Progenitor cell of endocrine pancreas (in vitro differentiated cells): ENCODE data around the gene LAMA3. TPM values are rescaled to one million over a fixed set of nuclear protein-coding genes. Genes with fewer than 3 reads are reported as not detected.

ENCODE experiments used
- DNase-seq: peaks from one replicate; pipeline ENCODE4 v3.0.0; 2021; ENCODE audit warnings: low spot score; ENCODE audit not compliant: unreplicated experiment
- H3K27ac Mint-ChIP-seq: 2 replicates; pipeline ENCODE4 v1.8.0; 2021; ENCODE audit warnings: mild to moderate bottlenecking, moderate library complexity, mixed read lengths
- H3K27me3 Mint-ChIP-seq: 2 replicates; pipeline ENCODE4 v1.8.0; 2021; ENCODE audit warnings: mixed read lengths
- H3K36me3 Mint-ChIP-seq: 2 replicates; pipeline ENCODE4 v1.8.0; 2022; ENCODE audit warnings: mixed read lengths; ENCODE audit not compliant: insufficient read depth
- H3K4me1 Mint-ChIP-seq: 2 replicates; pipeline ENCODE4 v1.8.0; 2021; ENCODE audit warnings: low read depth, mixed read lengths
- H3K4me3 Mint-ChIP-seq: 2 replicates; pipeline ENCODE4 v1.8.0; 2021; ENCODE audit warnings: low read depth, mild to moderate bottlenecking, moderate library complexity, mixed read lengths
- H3K9me3 Mint-ChIP-seq: 2 replicates; pipeline ENCODE4 v1.8.0; 2021; ENCODE audit warnings: low read depth, mixed read lengths
- CTCF ChIP-seq: fragments of 200-600 bp; sonication (generic); IDR thresholded peaks from one replicate; pipeline ENCODE4 v1.5.0; 2021; ENCODE audit warnings: antibody characterized with exemption, mild to moderate bottlenecking; ENCODE audit not compliant: unreplicated experiment
- total RNA-seq: library from RNA; stranded (reverse); gene quantifications from 2 replicates; pipeline ENCODE4 v1.2.1, GENCODE V29; 2021

Gene LAMA3
- total RNA-seq, 1 donor from 2014 or later, result 0.84 TPM

- no peak for DNase-seq
- Mint-ChIP-seq H3K36me3 (no peaks in the 10 kb centered on the region), H3K27me3 (peaks cover 10% of the 10 kb centered on the region), H3K4me1 (peaks cover 7% of the 10 kb centered on the region), H3K27ac (no peak overlapping the region), H3K9me3 (no peaks in the 10 kb centered on the region), H3K4me3 (no peak overlapping the region)
- no peak for TF ChIP-seq CTCF
Observed at GRCh38 chr18:23945416-23946079, 256.3 kb downstream of the LAMA3 start.

GRCh38 chr18:23949863-23950262 is 260.6 kb downstream of the LAMA3 start:
- Mint-ChIP-seq H3K4me1 (peaks cover 2% of the 10 kb centered on the region), H3K9me3 (no peaks in the 10 kb centered on the region), H3K4me3 (no peak overlapping the region), H3K27ac (no peak overlapping the region), H3K36me3 (no peaks in the 10 kb centered on the region), H3K27me3 (peaks cover 4% of the 10 kb centered on the region)
- TF ChIP-seq CTCF, result no peak
- DNase-seq, result no peak

GRCh38 chr18:23950644-23951043 is 261.4 kb downstream of the LAMA3 start:
- TF ChIP-seq CTCF, result no peak
- no peak for DNase-seq
- Mint-ChIP-seq H3K9me3 (no peaks in the 10 kb centered on the region), H3K36me3 (no peaks in the 10 kb centered on the region), H3K4me3 (no peak overlapping the region), H3K27me3 (peaks cover 4% of the 10 kb centered on the region), H3K27ac (no peak overlapping the region), H3K4me1 (peaks cover 2% of the 10 kb centered on the region)

- Mint-ChIP-seq H3K27ac (no peak overlapping the region), H3K9me3 (no peaks in the 10 kb centered on the region), H3K27me3 (peaks cover 4% of the 10 kb centered on the region), H3K36me3 (no peaks in the 10 kb centered on the region), H3K4me1 (no peaks in the 10 kb centered on the region), H3K4me3 (no peak overlapping the region)
- DNase-seq, result no peak
- no peak for TF ChIP-seq CTCF
Observed at GRCh38 chr18:23951206-23951605, 262.0 kb downstream of the LAMA3 start.

- Mint-ChIP-seq H3K27ac (no peak overlapping the region), H3K36me3 (no peaks in the 10 kb centered on the region), H3K27me3 (peaks cover 4% of the 10 kb centered on the region), H3K4me3 (no peak overlapping the region), H3K9me3 (no peaks in the 10 kb centered on the region), H3K4me1 (no peaks in the 10 kb centered on the region)
- TF ChIP-seq CTCF, result no peak
- DNase-seq, result no peak
Observed at GRCh38 chr18:23953984-23954383, 264.7 kb downstream of the LAMA3 start.
